ENCODE measurements around the gene PLK5.

Gene PLK5

DNA sequence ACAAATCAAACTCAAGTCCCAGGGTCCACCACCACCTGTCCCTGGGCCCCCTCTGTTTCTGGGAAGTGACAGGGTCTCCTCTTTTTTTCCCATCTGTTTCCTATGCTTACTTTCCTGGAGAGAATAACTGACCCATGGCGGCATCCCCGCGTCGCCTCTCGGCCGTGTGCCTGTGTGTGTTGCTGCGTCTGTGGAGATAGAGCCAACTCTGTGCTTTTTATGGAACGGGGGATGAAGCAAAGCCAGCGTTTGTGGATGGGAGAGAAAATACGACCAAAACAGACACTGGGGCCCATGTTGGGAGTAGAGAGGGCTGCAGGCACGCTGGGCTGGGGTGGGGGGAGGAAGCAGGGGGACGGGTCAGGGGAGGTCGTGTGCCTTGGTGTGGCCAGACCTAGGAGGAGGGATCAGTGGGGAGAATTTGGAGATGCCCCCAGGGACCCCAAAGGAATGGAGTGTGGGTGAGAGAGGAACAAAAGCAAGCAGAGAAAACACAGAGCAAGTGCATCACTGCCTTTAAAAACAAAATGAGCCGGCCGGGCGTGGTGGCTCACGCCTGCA lies 16.6 kb downstream of the PLK5 start:
- peaks cover 8% of the 10 kb centered on the region for H3K4me1 ChIP-seq (ENCODE audit: control insufficient read depth, insufficient read depth, low read length)
- no peaks in the 10 kb centered on the region for H3K36me3 ChIP-seq (ENCODE audit: control insufficient read depth, insufficient read depth, low read length)
- no peaks in the 10 kb centered on the region for H3K27me3 ChIP-seq (ENCODE audit: control insufficient read depth, insufficient read depth, low read length)
- peak overlapping the region; percentile 53 for H3K27ac ChIP-seq (ENCODE audit: low read depth, low read length)
- H3K9ac ChIP-seq (ENCODE audit: low read length) = no peak overlapping the region
- H3K4me3 ChIP-seq (ENCODE audit: low read length) = no peak overlapping the region

DNA sequence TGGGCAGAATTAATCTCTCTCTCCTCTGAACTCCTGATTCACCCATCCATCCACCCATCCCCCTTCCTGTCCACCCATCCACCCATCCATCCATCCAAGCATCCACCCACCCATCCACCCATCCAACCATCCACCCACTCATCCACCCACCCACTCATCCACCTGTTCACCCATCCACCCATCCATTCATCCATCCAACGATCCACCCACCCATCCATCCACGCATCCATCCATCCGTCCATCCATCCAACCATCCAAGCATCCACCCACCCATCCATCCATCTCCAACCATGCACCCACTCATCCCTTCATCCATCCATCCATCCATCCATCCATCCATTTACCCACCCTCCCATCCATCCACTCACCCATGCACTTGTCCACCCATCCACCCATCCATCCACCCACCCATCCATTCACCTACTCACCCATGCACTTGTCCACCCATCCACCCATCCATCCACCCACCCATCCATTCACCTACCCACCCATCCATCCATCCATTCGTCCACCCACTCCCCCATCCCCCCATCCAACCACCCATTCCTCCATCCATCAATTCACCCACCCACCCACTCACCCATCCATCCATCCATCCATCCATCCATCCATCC lies 25.6 kb downstream of the PLK5 start:
- peaks cover 3% of the 10 kb centered on the region for H3K27me3 ChIP-seq (ENCODE audit: control insufficient read depth, insufficient read depth, low read length)
- no peaks in the 10 kb centered on the region for H3K36me3 ChIP-seq (ENCODE audit: control insufficient read depth, insufficient read depth, low read length)
- no peak overlapping the region for H3K4me3 ChIP-seq (ENCODE audit: low read length)
- no peak overlapping the region for H3K9ac ChIP-seq (ENCODE audit: low read length)
- H3K27ac ChIP-seq (ENCODE audit: low read depth, low read length) = no peak overlapping the region
- no peaks in the 10 kb centered on the region for H3K4me1 ChIP-seq (ENCODE audit: control insufficient read depth, insufficient read depth, low read length)

GRCh38 chr19:1551068-1552040 lies 27.5 kb downstream of the PLK5 start:
- H3K27me3 ChIP-seq (ENCODE audit: control insufficient read depth, insufficient read depth, low read length) = peaks cover 3% of the 10 kb centered on the region
- H3K27ac ChIP-seq (ENCODE audit: low read depth, low read length) = no peak overlapping the region
- no peak overlapping the region for H3K4me3 ChIP-seq (ENCODE audit: low read length)
- no peaks in the 10 kb centered on the region for H3K36me3 ChIP-seq (ENCODE audit: control insufficient read depth, insufficient read depth, low read length)
- H3K9ac ChIP-seq (ENCODE audit: low read length) = no peak overlapping the region
- H3K4me1 ChIP-seq (ENCODE audit: control insufficient read depth, insufficient read depth, low read length) = no peaks in the 10 kb centered on the region

DNA sequence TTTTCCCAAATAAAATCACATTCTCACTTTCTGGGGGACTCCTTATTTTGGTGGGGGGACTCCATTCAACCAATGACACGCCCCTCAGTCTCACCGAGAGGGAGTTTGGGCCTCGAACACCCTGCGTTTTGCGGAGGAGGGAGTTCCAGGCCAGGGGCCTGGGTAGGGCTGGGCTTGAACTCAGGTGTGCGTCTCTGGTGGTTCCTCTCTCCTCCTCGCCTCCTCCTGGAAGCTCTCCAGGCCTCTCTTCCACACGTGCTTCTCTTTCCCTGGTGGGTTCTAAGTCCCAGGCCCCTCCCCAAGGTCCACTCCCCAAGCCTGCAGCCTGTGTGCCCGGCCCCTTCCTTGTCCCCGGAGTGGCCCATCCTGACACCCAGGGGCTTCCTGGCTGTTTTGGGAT lies 29.5 kb downstream of the PLK5 start:
- Histone ChIP-seq H3K9ac (ENCODE audit: low read length) (no peak overlapping the region), H3K4me3 (ENCODE audit: low read length) (no peak overlapping the region), H3K36me3 (ENCODE audit: control insufficient read depth, insufficient read depth, low read length) (peaks cover 2% of the 10 kb centered on the region), H3K27ac (ENCODE audit: low read depth, low read length) (no peak overlapping the region), H3K4me1 (ENCODE audit: control insufficient read depth, insufficient read depth, low read length) (no peaks in the 10 kb centered on the region), H3K27me3 (ENCODE audit: control insufficient read depth, insufficient read depth, low read length) (no peaks in the 10 kb centered on the region)

GRCh38 chr19:1554968-1555367 lies 31.1 kb downstream of the PLK5 start:
- Histone ChIP-seq H3K9ac (ENCODE audit: low read length) (no peak overlapping the region), H3K4me1 (ENCODE audit: control insufficient read depth, insufficient read depth, low read length) (no peaks in the 10 kb centered on the region), H3K36me3 (ENCODE audit: control insufficient read depth, insufficient read depth, low read length) (peaks cover 2% of the 10 kb centered on the region), H3K4me3 (ENCODE audit: low read length) (no peak overlapping the region), H3K27ac (ENCODE audit: low read depth, low read length) (no peak overlapping the region), H3K27me3 (ENCODE audit: control insufficient read depth, insufficient read depth, low read length) (no peaks in the 10 kb centered on the region)

DNA sequence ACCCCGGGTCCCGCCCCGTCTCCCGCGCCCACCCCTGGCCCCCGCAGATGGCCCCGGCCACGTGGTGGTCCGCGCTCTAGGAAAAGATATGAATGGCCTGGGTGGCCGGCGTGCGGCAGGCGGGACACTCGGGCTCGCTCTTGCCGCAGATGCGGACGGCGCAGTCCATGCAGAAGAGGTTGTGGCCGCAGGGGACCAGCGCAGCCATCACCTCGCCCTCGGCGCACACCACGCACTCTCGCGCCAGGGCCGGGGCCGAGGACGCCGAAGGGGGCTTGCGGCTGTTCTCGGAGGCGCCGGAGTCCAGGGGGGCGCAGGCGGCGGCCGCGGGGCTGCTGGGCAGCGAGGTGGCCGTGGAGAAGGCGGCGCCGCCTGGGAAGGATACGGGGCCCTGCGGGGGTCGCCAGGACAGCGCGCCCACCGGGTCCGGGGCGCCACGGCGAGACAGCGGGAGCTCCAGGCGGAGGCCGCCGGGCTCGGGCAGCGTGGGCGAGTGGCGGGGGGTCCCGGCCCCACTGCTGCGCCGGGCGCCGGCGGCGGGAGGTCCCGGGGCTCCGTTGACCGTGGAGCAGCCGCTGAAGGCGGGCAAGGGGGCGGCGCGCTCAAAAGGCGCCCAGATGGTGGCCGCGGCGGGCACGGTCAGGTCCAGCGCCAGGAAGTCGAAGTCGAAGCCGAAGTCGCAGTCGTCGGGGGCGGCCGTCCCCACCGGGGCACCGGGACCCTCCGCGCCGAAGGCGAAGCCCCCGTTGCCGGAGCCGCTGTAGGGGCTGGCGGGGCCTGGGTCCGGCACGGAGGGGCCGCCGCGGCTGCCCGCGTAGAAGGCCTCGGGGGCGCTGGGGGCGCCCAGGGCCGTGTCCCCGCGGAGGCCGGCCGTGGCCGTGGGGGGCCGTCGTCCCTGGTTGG lies 31.9 kb downstream of the PLK5 start:
- Histone ChIP-seq H3K9ac (ENCODE audit: low read length) (no peak overlapping the region), H3K36me3 (ENCODE audit: control insufficient read depth, insufficient read depth, low read length) (peaks cover 2% of the 10 kb centered on the region), H3K27ac (ENCODE audit: low read depth, low read length) (no peak overlapping the region), H3K4me1 (ENCODE audit: control insufficient read depth, insufficient read depth, low read length) (no peaks in the 10 kb centered on the region), H3K4me3 (ENCODE audit: low read length) (no peak overlapping the region), H3K27me3 (ENCODE audit: control insufficient read depth, insufficient read depth, low read length) (no peaks in the 10 kb centered on the region)

DNA sequence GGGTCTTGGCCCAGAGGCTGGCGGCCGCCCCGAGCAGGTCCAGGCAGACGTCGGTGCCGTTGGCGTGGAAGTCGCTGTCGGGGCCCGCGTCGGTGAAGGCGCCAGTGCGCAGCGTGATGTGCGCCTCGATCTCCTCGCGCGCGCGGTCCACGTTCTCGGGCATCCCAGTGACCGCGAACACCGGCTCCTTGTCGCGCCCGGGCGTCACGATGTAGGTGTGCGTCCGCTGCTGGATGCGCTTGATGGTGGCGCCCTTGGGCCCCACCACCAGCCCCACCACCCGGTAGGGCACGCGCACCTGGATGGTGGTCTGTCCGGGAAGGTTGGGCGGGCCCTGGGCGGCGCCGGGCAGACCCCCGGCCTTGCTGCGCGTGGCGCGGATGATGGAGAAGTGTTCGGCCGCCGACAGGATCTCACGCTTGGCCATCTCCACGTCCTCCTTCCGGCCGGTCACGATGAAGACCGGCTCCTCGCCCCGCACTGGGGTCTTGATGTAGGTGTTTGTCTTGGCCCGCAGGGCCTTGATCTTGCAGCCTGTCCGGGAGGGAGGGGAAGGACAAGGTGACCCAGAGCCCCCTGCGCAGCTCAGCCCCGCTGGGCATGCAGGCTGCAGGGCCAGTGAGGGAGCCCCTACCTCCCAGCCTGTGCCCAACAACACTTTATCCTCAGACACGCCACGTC lies 32.7 kb downstream of the PLK5 start:
- no peak overlapping the region for H3K27ac ChIP-seq (ENCODE audit: low read depth, low read length)
- H3K4me1 ChIP-seq (ENCODE audit: control insufficient read depth, insufficient read depth, low read length) = no peaks in the 10 kb centered on the region
- H3K4me3 ChIP-seq (ENCODE audit: low read length) = no peak overlapping the region
- H3K27me3 ChIP-seq (ENCODE audit: control insufficient read depth, insufficient read depth, low read length) = no peaks in the 10 kb centered on the region
- peaks cover 2% of the 10 kb centered on the region for H3K36me3 ChIP-seq (ENCODE audit: control insufficient read depth, insufficient read depth, low read length)
- no peak overlapping the region for H3K9ac ChIP-seq (ENCODE audit: low read length)

GRCh38 chr19:1558552-1558951 lies 34.7 kb downstream of the PLK5 start:
- Histone ChIP-seq H3K27ac (ENCODE audit: low read depth, low read length) (no peak overlapping the region), H3K9ac (ENCODE audit: low read length) (no peak overlapping the region), H3K4me3 (ENCODE audit: low read length) (no peak overlapping the region), H3K36me3 (ENCODE audit: control insufficient read depth, insufficient read depth, low read length) (peaks cover 2% of the 10 kb centered on the region), H3K27me3 (ENCODE audit: control insufficient read depth, insufficient read depth, low read length) (no peaks in the 10 kb centered on the region), H3K4me1 (ENCODE audit: control insufficient read depth, insufficient read depth, low read length) (no peaks in the 10 kb centered on the region)

GRCh38 chr19:1560286-1560882 lies 36.5 kb downstream of the PLK5 start:
- no peaks in the 10 kb centered on the region for H3K4me1 ChIP-seq (ENCODE audit: control insufficient read depth, insufficient read depth, low read length)
- H3K4me3 ChIP-seq (ENCODE audit: low read length) = no peak overlapping the region
- H3K27ac ChIP-seq (ENCODE audit: low read depth, low read length) = no peak overlapping the region
- H3K36me3 ChIP-seq (ENCODE audit: control insufficient read depth, insufficient read depth, low read length) = peaks cover 2% of the 10 kb centered on the region
- H3K9ac ChIP-seq (ENCODE audit: low read length) = no peak overlapping the region
- no peaks in the 10 kb centered on the region for H3K27me3 ChIP-seq (ENCODE audit: control insufficient read depth, insufficient read depth, low read length)

- Histone ChIP-seq H3K4me3 (ENCODE audit: low read length) (no peak overlapping the region), H3K9ac (ENCODE audit: low read length) (no peak overlapping the region), H3K27me3 (ENCODE audit: control insufficient read depth, insufficient read depth, low read length) (no peaks in the 10 kb centered on the region), H3K36me3 (ENCODE audit: control insufficient read depth, insufficient read depth, low read length) (peaks cover 2% of the 10 kb centered on the region), H3K4me1 (ENCODE audit: control insufficient read depth, insufficient read depth, low read length) (peaks cover 7% of the 10 kb centered on the region), H3K27ac (ENCODE audit: low read depth, low read length) (no peak overlapping the region)
These were observed 37.5 kb downstream of the PLK5 start for GRCh38 chr19:1561236-1561842.

DNA sequence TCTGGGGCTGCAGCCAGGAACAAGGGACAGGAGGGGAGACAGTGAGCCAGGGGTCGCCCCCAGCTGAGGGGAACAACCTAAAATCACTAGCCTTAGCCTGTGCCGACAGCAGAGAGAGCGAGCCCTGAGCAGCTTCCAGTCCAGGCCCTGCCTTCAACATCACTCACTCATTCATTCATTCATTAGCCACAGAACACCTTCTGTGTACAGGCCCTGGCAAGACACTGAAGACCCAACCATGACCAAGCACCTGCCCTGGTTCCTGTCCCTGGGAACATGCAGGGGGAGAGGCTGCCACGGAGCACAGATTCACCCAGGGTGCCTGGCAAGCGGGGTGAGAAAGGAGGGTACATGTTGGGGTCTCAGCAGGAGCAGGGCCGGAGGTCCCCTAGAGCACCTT lies 39.4 kb downstream of the PLK5 start:
- H3K36me3 ChIP-seq (ENCODE audit: control insufficient read depth, insufficient read depth, low read length) = no peaks in the 10 kb centered on the region
- no peak overlapping the region for H3K27ac ChIP-seq (ENCODE audit: low read depth, low read length)
- H3K4me3 ChIP-seq (ENCODE audit: low read length) = no peak overlapping the region
- H3K9ac ChIP-seq (ENCODE audit: low read length) = no peak overlapping the region
- H3K4me1 ChIP-seq (ENCODE audit: control insufficient read depth, insufficient read depth, low read length) = peaks cover 7% of the 10 kb centered on the region
- no peaks in the 10 kb centered on the region for H3K27me3 ChIP-seq (ENCODE audit: control insufficient read depth, insufficient read depth, low read length)

Data from rectal smooth muscle tissue (tissue), 1 donor.